G401.6 (cell line): ENCODE measurements around the gene CYP26A1.

Source experiments
- FAIRE-seq: peaks from 2 replicates; lab custom pipeline; 2012; peaks lifted over from hg19 to GRCh38; lab: Jason Lieb, UNC

CYP26A1 gene

DNA sequence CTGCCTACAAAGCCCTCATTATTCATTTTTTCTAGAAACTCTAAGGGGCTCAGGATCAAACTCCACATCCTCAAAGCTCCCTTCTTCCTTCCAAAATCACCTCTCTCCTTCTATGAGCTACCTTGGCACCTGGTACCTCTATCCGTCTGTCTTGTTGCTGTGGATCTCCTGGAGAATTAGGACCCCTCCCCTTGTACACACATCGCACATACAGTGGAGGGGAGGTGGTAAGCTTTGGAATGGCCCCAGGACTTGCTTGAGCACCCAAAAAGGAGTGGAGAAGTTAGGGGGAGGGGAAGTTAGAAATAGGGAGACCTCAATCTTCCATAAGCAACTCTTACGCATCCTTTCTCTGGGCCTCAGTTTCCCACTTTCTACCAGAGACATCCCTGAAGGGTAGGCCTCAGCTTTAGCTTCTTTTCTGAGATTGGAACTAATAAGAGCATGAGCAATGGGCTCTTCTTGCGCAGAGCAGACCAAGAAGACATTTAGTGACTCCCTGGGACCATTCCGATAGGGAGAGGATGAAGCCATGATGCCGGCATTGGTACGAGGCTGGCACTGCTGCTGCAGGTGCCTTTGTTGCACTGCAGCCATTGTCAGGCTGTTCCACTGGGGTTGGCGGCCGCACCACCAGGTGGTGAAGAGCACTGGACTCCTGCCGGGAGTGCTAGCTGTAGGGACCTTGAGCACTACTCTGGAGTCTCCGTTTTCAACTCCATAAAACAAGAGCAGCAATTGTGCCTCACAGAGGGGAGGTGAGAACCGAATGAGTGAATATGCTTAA is 8.6 kb upstream of the CYP26A1 start:
- FAIRE-seq = no peak

DNA sequence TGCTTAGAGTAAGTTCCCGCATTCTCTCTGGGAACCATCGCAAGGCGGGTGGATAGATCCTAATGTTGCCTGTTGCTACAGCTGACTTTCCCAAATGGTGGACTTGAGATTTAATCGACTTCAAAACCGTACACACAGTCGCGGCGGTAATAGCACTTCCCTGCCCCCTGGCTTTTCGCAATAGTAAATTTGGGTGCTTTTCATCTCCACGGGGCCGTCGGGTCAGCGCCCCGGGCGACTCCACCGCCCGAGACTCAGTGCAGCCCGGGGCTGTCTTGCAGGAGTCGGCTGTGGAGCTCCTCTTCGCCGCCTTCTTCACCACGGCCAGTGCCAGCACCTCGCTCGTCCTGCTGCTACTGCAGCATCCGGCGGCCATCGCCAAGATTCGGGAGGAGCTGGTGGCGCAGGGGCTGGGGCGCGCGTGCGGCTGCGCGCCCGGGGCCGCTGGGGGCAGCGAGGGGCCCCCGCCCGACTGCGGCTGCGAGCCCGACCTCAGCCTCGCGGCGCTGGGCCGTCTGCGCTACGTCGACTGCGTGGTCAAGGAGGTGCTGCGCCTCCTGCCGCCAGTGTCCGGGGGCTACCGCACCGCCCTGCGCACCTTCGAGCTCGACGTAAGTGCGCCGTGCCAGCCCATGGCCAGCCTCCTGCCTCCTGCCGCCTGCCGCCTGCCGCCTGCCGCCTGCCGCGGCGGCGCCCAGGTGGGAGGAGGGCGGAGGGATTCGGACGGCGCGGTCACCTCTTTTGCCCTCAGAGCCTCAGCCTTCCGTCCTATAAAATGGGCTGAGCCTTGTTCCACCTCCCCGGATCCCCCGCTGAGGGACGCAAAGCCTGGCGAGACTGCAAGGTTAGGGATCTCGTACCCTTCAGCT is 7.8 kb upstream of the CYP26A1 start:
- FAIRE-seq = no peak

DNA sequence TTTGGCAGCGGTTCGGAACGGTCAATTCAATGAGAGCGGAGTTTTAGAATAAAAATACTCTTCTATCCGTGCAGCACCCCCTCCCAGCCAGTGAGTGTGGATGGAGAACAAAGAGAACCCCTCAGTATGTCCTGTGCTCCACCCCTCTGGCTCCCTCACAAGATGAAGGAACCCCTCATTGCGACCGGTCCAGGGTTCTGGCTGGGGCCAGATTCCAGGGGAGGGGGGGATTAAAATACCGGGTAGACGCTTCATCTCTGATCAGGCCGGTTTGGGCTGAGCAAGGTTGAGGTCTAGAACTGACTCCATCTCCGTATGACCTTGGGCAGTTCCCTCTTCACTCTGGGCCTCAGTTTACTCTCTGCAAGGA is 7.2 kb upstream of the CYP26A1 start:
- no peak for FAIRE-seq

DNA sequence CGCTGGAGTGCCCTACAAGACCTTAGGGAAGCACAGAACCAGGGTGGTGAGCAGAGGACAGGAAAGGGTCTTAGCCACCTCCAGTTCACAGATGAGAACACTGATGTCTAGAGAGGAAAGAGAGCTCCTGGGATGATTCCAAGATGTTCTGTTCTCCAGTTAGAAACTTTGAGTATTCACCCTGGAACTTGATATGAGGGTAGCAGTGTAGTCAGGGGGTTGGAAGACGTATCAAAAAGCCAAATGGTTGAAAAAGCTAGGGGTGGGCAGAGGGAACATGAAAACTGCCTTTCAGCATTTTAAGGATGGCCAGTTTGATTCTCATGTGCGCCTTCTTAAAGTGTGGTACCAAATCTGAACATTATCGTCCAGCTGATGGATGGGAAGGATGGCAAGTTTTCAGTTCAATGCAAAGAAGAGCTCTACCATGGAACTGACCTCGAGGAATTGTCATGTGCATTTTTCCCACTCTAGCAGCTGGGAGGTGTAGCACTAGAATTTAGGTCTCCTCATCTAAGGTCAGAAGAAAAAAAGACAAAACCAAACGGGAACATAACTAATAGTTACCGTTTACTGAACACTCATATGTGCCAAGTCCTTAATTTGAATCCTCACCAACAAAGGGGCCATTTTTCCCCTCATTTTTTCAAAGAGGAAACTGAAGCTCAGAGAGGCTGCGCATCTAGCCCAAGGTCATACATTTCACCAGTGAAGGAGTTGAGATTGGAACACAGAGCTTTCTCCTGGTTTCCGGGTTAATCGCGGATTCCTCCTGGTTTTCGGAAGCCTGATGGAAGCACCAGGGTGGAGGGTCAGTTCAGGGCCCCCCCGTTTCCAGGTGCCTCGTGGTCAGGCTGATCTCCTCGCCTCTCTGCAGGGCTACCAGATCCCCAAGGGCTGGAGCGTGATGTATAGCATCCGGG is 6.0 kb upstream of the CYP26A1 start:
- FAIRE-seq = no peak

- no peak for FAIRE-seq
These were observed 5.1 kb upstream of the CYP26A1 start for GRCh38 chr10:93068411-93069244.

- no peak for FAIRE-seq
These were observed 4.5 kb upstream of the CYP26A1 start for GRCh38 chr10:93069245-93069561.

GRCh38 chr10:93070378-93071176 is 3.1 kb upstream of the CYP26A1 start:
- FAIRE-seq = no peak

DNA sequence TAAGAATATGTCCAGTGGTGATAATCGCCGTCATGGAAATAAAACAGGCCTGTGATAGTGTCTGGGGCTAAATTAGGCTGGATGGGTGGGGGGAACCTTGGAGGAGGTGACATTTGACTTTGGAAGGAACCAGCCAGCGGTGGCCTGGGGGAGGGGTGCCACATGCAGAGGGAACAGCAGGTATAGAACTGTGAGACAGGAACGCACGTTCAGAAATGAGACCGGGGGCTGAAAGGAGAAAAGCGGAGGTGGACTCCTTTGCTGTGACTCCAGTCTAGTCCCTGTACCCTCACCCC is 2.6 kb upstream of the CYP26A1 start:
- FAIRE-seq = no peak

- FAIRE-seq = no peak
These were observed 1.9 kb upstream of the CYP26A1 start for GRCh38 chr10:93071674-93072224.

- no peak for FAIRE-seq
These were observed 1.4 kb upstream of the CYP26A1 start for GRCh38 chr10:93072225-93072712.

DNA sequence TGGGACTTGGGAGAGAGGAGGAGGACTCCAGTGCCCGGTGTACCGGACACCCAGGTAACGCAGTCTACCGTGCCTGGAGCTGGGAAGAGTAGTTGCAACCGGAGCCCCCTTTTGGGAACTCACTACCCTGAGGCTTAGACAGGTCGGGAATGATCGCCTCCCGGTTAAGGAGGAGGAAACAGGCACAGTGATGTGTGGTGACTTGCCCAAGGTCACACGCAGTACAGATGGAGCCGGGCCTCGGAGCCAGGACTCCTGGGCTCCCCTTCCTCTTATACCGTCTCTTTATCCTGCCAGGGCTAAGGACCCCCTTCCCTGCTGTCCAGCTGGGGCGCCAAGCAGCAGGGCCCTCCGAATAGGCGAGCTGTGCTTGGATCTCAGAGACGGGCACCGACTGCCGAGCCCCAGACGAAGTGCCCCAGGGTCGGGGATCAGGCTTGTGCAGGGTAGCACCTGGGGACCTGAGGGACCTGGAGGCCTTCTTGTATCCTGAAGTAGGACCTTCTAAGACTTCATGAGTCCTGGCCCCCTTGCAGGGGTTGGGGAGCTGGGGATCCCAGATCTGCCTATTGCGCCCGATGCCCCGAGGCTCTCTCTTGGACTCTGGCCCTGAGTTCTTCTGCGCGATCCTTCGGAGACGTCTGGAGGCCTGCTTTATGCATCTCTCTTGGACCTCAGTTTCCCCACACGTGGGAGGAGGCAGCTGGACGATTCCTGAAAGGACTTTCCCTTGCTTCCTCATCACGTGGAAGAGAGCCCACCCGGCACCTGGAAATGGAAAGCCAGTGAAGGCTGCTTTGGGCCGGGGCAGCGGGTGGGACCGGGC is 767 bp upstream of the CYP26A1 start:
- no peak for FAIRE-seq

DNA sequence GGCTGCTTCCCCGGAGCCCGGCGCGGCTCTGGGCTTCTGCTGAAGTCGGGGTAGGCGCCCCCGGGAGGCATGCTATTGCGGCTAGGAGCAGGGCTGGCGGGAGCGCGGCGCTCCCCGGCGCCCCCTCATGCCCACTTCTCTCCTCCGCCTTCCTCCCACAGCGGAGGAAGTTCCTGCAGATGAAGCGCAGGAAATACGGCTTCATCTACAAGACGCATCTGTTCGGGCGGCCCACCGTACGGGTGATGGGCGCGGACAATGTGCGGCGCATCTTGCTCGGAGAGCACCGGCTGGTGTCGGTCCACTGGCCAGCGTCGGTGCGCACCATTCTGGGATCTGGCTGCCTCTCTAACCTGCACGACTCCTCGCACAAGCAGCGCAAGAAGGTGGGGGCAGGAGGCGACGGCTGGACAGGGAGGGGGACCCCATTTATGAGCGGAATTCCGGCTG is 479 bp downstream of the CYP26A1 start:
- FAIRE-seq = no peak

GRCh38 chr10:93074597-93075368 is 1.1 kb downstream of the CYP26A1 start:
- FAIRE-seq = no peak

DNA sequence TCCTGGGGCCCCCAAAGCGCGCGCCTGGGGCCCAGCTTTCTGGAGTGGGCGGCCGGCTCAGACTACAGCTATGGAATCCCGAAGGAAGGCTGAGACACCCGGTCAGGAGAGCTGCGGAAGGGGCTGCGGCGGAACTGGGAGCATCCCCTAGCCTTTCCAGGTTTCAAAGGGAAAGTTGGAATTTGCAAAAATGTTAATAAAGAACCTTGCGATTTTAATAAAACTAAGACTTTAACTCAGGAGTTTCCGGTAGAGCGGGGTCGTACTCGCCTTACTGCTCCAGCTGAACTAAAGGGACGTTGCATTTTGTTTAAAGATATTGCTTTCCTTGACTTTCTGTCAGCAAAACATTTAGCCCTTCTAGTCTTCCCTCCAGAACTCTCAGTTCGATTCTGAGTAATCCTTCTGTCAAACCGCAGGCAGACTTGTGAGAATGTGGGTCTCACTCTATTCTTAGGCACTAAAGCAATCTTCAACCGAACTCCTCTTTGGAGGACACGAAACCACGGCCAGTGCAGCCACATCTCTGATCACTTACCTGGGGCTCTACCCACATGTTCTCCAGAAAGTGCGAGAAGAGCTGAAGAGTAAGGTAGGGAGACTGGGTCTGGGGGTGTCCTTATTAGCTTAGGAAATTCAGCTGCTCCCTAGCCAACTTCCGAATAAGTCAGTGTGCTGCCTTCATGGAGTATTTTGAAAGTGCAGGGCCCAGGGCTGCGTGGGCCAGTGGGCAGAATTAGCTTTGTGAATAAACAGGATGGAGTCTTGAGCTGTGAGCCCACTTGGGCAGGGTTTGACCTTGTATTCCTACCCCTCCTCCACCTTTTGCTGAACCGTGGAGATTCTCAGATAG is 1.9 kb downstream of the CYP26A1 start:
- FAIRE-seq = no peak

DNA sequence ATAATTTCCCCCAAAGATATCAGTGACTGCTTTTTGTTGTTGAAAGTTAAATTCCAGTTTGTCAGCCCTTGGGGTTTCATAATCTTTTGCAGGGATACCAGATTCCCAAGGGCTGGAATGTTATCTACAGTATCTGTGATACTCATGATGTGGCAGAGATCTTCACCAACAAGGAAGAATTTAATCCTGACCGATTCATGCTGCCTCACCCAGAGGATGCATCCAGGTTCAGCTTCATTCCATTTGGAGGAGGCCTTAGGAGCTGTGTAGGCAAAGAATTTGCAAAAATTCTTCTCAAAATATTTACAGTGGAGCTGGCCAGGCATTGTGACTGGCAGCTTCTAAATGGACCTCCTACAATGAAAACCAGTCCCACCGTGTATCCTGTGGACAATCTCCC is 3.2 kb downstream of the CYP26A1 start:
- no peak for FAIRE-seq

- no peak for FAIRE-seq
These were observed 4.2 kb downstream of the CYP26A1 start for GRCh38 chr10:93077860-93078337.

GRCh38 chr10:93079663-93080349 is 6.1 kb downstream of the CYP26A1 start:
- FAIRE-seq = no peak
